HL-60 (cell line): ENCODE measurements around the gene PALLD.

ENCODE experiments used
- DNase-seq, 2 experiments: peaks; one replicate each; pipeline ENCODE4 v3.0.0-alpha.2; 2010 to 2020; ENCODE audit warnings: low read depth in 1 of 2, low spot score in 1 of 2
- H3K27ac ChIP-seq: fragments of 250-450 bp; sonication (Bioruptor Pico); replicated peaks from 2 replicates; pipeline ENCODE4 v1.5.1; 2020; ENCODE audit warnings: mild to moderate bottlenecking, moderate library complexity
- H3K27me3 ChIP-seq: fragments of 250-450 bp; sonication (Bioruptor Pico); 2 replicates; pipeline ENCODE4 v1.5.1; 2021; ENCODE audit warnings: mild to moderate bottlenecking, moderate library complexity; ENCODE audit not compliant: insufficient read depth, poor library complexity, severe bottlenecking
- H3K4me3 ChIP-seq: replicated peaks from 2 replicates; pipeline ENCODE4 v1.5.1; 2011; ENCODE audit warnings: mild to moderate bottlenecking, control low read depth, low read length; ENCODE audit not compliant: insufficient read depth
- GABPA ChIP-seq: IDR thresholded peaks from 2 replicates; pipeline ENCODE4 v1.6.1; 2012; ENCODE audit warnings: low read depth
- POLR2AphosphoS5 ChIP-seq: IDR thresholded peaks from 2 replicates; pipeline ENCODE4 v1.6.1; 2012; ENCODE audit warnings: low read depth
- SPI1 ChIP-seq: IDR thresholded peaks from 2 replicates; pipeline ENCODE4 v1.6.1; 2012; ENCODE audit warnings: low read depth, mild to moderate bottlenecking, borderline replicate concordance
- TF ChIP-seq, protein P1 (sequence below): IDR thresholded peaks from one replicate; pipeline ENCODE4 v1.5.1; 2011; ENCODE audit warnings: low read length, control low read depth, inconsistent platforms; ENCODE audit not compliant: insufficient read depth
- TF ChIP-seq, protein P2 (sequence below): IDR thresholded peaks from 2 replicates; pipeline ENCODE4 v1.6.1; 2012; ENCODE audit warnings: low read depth; ENCODE audit not compliant: insufficient replicate concordance

Gene PALLD

DNA sequence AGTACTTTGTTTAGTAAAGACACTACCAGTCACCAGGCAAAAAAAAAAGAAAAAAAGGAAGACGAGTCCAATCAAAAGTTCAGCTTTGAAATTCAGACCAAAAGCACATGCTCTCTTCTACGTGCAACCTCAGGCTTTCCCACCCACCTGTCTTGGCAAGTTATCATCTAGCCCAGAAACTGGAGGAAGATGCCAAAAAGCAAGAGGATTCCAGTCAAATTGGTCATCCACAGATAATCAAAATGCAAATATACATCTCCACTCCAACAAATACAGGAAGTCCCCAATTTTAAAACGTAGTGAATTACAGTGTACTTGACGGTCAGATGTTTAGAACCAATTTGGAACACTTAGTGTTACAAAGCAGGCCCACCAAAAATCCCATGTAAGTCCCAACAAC is 96.5 kb downstream of the PALLD start:
- no peak for DNase-seq
- no peak overlapping the region for H3K4me3 ChIP-seq
- TF ChIP-seq POLR2AphosphoS5: no peak
- TF ChIP-seq GABPA: no peak

DNA sequence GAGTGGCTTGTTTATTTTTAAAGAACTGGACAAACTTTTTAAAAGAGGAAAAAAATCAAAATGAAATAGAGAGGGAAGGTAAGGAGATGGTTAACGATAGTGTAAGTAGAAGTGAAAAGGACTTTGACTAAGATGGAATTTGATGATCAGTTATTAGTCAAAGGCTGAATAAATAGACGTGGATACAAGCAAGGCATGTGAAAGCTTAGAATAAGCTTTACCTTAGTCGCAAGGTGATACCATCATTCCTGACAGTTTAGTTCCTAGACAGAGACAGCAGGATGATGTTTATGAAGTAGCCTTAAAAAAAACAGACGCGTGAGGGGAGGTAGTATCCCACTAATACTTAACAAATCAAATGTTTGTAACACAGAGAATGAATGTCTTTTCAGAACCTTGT is 97.3 kb downstream of the PALLD start:
- Histone ChIP-seq H3K27me3 (peaks cover 2% of the 10 kb centered on the region), H3K4me3 (no peak overlapping the region), H3K27ac (no peak overlapping the region)
- TF ChIP-seq POLR2AphosphoS5: no peak
- no peak for TF ChIP-seq SPI1
- TF ChIP-seq GABPA: no peak
- TF ChIP-seq, protein P1, sequence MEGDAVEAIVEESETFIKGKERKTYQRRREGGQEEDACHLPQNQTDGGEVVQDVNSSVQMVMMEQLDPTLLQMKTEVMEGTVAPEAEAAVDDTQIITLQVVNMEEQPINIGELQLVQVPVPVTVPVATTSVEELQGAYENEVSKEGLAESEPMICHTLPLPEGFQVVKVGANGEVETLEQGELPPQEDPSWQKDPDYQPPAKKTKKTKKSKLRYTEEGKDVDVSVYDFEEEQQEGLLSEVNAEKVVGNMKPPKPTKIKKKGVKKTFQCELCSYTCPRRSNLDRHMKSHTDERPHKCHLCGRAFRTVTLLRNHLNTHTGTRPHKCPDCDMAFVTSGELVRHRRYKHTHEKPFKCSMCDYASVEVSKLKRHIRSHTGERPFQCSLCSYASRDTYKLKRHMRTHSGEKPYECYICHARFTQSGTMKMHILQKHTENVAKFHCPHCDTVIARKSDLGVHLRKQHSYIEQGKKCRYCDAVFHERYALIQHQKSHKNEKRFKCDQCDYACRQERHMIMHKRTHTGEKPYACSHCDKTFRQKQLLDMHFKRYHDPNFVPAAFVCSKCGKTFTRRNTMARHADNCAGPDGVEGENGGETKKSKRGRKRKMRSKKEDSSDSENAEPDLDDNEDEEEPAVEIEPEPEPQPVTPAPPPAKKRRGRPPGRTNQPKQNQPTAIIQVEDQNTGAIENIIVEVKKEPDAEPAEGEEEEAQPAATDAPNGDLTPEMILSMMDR: no peak
- TF ChIP-seq, protein P2, sequence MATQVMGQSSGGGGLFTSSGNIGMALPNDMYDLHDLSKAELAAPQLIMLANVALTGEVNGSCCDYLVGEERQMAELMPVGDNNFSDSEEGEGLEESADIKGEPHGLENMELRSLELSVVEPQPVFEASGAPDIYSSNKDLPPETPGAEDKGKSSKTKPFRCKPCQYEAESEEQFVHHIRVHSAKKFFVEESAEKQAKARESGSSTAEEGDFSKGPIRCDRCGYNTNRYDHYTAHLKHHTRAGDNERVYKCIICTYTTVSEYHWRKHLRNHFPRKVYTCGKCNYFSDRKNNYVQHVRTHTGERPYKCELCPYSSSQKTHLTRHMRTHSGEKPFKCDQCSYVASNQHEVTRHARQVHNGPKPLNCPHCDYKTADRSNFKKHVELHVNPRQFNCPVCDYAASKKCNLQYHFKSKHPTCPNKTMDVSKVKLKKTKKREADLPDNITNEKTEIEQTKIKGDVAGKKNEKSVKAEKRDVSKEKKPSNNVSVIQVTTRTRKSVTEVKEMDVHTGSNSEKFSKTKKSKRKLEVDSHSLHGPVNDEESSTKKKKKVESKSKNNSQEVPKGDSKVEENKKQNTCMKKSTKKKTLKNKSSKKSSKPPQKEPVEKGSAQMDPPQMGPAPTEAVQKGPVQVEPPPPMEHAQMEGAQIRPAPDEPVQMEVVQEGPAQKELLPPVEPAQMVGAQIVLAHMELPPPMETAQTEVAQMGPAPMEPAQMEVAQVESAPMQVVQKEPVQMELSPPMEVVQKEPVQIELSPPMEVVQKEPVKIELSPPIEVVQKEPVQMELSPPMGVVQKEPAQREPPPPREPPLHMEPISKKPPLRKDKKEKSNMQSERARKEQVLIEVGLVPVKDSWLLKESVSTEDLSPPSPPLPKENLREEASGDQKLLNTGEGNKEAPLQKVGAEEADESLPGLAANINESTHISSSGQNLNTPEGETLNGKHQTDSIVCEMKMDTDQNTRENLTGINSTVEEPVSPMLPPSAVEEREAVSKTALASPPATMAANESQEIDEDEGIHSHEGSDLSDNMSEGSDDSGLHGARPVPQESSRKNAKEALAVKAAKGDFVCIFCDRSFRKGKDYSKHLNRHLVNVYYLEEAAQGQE: no peak
- no peak for DNase-seq

More for the DNA sequence above, 96.5 kb downstream of the PALLD start:
- no peak overlapping the region for H3K27ac ChIP-seq
- peaks cover 2% of the 10 kb centered on the region for H3K27me3 ChIP-seq

DNA sequence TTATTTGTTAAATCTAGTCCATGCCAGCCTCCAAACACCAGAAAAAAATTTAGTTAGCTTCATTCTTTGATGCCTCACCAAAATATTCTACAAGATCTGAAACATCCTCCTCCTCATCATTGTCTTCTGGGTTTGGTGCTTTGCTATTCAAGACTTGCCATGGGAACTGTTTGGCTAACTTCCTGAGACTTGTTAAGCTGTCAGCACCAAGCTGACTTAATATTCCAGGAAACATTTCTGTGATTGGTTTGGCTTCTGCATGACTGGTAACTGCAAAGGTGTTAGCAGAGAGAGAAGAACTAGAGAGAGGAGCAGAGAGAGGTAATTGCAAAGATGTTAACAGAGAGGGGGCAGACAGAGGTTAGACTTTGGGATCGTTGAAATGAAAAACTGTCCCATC is 101.3 kb downstream of the PALLD start:
- H3K4me3 ChIP-seq: no peak overlapping the region
- DNase-seq: no peak
- H3K27me3 ChIP-seq: no peaks in the 10 kb centered on the region
- no peak overlapping the region for H3K27ac ChIP-seq
- TF ChIP-seq, protein P2: no peak
- no peak for TF ChIP-seq GABPA
- TF ChIP-seq, protein P1: no peak
- TF ChIP-seq SPI1: no peak
- no peak for TF ChIP-seq POLR2AphosphoS5

DNA sequence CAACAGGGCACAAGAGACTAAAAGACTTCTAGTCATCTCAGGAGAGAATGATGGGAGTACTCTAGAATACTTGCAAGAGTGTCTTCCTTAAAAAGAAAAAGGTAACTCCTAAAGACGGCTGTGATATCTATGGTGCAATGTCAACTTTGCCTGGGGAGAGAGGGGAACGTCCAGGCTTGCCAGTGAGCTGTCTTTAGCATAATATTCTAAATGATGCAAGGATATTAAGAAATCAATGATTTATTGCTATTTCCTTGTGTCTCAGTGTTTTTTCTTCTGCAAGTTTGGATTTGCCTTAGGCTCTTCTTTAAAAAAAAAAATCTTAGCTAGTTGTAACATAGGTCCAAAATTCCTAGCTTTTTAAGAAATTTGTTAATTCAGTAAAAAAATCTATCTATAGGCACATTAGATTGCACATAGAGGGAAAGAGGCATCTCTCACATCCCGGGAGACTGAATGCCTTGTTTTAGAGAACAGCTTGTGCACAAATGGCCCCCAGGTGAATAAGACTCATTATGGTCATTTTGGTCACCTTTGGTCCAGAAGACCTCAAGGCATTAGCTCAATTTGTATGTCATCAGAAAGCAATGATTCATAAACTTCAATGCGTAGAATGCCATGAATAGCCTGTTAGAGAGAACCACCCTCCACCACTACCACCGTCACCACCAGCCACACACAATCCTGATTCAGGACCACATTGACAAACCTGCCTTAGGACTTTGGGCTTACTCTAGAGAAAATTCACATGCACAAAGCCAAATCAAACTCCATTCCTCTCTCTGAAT is 104.1 kb downstream of the PALLD start:
- no peak overlapping the region for H3K4me3 ChIP-seq
- H3K27ac ChIP-seq: no peak overlapping the region
- DNase-seq: no peak
- no peak for TF ChIP-seq GABPA
- TF ChIP-seq SPI1: no peak
- no peak for TF ChIP-seq POLR2AphosphoS5
- H3K27me3 ChIP-seq: peaks cover 2% of the 10 kb centered on the region

DNA sequence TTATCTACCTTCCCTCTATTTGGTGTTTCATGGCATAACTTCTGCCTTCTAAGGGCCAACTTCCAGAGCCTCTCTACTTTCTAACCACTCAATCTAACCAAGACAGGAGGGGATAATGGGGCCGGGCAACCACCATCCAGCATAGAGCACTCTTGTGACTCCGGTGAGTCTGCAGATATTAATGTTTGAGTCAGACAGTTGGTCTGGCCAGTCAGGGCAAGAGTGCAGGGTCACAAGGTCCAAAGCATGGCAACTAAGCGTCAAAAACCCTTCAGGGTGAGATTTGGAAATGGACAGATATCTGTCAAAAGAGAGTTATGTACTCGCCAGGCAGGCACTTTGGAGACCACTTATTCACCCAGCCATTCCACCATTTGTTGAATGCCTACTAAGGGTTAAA is 105.0 kb downstream of the PALLD start:
- no peak overlapping the region for H3K27ac ChIP-seq
- no peak for DNase-seq
- H3K27me3 ChIP-seq: peaks cover 2% of the 10 kb centered on the region
- TF ChIP-seq, protein P1: no peak
- TF ChIP-seq POLR2AphosphoS5: no peak
- no peak for TF ChIP-seq SPI1
- no peak for TF ChIP-seq GABPA
- TF ChIP-seq, protein P2: no peak
- no peak overlapping the region for H3K4me3 ChIP-seq
